NCI-H748 (cell line): ENCODE measurements around the gene NCKAP5L.

Experiments used
- DNase-seq: peaks from one replicate; lab custom pipeline; 2025; ENCODE audit not compliant: unreplicated experiment; lab: John Stamatoyannopoulos, UW

Gene NCKAP5L

DNA sequence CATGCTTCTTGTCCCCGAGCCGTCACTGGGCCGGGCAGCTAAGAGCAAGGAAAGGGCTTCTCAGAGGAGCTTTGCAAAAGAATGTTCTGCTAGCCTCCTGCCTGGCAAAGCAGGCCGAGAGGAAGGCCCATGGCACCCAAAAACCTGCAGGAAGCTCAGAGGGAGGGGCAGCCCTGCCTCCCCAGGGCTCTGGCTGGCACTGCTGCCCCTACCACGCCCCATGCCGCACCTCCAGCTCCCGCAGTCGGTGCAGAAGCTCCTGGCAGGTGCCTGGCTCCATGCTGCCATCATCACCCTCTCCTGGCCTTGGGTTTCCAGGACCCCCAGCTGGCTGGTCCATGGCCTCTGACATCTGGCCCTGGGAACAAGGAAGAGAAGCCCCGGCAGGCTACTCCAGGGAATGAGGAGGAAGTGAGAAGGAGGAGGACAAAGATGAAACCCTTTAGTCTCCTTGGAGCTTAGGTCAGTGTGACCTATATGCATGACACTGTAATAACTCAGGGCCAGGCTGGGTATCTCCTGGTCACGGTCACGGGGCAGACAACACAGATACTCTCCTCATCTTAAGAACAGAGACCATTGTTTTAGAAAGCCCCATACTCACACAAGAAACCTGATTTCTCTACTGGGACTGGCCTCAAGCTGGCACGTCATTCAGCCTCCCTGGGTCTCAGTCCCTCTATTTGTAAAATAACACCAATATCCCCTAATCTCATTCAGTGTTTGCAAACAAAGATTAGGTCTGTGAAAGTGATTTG is 24.3 kb downstream of the NCKAP5L start:
- DNase-seq: no peak

DNA sequence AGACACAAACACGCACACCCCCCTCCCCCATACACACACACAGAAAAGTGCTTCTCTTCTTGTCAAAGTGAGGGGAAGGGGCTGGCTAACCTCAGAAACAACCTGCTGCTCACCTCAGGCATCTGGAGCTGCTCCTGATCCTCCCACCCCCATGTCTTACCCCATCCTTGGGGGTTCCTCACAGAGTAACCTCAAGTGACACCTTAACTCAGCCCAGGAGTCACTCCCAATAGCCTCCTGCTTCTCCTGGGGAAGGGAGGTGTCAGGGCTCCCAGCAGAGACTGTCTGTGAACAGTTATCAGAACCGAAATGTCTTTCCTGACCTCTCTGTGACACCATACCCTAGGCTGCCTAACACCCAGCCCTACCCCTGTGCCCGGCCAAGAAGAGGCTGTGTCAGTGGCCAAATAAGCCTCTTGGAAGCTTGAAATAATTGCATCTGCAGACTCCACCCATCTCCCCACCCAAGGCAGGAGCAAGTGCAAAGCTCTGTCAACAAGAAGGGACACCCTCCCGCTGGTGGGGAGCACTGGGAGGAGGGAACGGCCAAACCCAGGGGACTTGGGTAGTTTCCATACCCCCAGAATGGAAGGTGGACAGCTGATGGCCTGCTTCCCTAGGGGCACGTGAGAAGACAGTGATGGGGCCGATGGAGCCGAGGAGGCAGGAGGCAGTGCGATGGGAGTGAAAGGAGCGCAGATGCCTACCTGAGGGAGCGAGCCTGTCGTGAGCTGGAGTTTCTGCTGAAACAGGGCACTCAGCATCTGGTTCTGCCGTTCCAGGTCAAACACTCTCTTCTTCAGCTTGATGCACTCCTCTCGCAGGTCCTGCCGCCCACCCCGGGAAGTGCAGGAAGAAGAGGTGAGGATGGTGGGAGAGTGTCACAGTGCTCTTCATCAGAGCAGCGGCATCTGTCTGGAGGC is 26.8 kb downstream of the NCKAP5L start:
- DNase-seq: no peak

DNA sequence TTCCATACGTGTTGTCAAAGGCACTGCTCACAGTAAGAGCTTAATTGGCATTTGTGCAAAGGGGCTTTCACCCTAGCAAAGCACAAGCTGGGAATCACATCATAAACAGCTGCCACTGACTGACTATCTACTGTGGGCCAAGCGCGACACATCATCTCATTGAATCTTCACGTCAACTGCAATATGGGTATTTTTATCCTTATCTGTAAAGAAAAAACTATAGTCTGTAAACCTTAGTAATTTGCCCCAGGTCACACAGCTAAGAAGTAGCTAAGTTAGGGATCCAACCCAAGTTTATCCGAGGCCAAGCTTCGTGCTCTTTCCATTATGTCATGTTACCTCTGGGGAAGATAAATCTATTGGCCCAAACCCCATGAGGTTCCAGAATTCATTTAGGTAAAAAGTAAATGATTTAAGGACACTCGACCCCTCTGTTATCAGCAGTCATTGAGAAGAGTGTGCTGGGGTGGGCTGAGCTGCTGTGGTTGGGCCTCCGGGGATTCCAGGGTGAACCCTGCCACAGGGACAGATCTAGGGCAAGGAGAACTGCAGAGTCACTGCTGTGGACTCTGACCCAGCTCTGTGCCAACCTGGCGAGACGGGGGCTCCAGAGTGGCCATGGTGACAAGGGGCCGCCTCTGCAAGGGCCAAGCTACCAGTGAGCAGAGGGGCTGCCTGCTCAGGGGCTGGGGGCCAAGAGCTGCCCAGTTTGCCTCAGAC is 27.6 kb downstream of the NCKAP5L start:
- DNase-seq: no peak

DNA sequence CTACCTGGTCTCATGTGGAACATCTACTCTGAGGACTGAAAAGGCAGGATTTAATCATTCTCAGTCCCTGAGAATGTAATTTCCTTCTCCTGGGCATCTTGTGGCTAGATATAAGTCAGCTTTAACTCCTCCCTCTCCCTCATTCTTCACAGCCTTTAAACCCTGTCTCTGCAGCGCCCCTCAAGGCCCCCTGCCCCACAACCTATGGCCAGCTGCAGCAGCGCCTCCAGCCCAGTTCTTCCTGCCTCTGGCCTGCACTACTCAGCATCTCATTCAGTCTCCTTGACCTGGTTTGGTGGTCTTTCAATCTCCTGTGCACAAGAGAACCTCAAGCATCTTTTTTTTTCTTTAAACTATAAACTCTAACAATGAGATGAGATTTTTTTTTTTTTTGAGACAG is 29.3 kb downstream of the NCKAP5L start:
- DNase-seq: no peak

DNA sequence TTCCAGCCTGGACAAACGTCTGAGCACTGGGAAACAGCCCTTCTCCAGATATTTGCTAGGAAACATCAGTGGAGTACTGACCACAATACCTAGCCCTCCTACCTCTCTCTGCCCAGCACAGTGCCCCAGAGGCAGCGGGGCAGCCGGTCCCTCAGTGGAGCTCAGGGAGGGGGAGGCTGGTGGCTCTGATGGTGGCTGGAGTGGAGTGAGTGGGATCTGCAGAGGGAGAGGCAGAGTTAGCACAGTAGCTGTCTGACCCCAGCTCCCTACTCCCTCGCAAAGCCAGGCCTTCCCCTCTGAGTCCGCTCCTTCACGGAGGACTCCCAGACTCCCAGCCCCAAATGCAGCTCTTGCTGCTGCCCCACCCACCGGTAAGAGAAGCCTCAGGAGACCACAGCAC is 30.0 kb downstream of the NCKAP5L start:
- DNase-seq: no peak

DNA sequence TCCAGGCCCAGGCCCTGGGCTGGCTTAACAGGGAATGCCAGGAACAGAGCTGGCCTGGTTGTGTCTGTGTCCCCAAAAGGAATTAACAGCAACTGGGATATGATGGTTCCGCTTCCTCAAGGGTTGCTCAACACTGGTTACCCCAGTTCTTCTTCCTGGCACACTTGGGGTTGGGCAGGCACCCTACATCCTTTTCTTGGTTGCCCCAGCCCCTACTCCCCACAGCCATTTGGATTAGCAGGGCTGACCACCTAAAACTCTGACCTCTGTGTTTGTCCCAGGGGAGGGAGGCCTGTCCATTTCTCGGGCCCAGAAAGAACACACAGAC is 30.8 kb downstream of the NCKAP5L start:
- no peak for DNase-seq

DNA sequence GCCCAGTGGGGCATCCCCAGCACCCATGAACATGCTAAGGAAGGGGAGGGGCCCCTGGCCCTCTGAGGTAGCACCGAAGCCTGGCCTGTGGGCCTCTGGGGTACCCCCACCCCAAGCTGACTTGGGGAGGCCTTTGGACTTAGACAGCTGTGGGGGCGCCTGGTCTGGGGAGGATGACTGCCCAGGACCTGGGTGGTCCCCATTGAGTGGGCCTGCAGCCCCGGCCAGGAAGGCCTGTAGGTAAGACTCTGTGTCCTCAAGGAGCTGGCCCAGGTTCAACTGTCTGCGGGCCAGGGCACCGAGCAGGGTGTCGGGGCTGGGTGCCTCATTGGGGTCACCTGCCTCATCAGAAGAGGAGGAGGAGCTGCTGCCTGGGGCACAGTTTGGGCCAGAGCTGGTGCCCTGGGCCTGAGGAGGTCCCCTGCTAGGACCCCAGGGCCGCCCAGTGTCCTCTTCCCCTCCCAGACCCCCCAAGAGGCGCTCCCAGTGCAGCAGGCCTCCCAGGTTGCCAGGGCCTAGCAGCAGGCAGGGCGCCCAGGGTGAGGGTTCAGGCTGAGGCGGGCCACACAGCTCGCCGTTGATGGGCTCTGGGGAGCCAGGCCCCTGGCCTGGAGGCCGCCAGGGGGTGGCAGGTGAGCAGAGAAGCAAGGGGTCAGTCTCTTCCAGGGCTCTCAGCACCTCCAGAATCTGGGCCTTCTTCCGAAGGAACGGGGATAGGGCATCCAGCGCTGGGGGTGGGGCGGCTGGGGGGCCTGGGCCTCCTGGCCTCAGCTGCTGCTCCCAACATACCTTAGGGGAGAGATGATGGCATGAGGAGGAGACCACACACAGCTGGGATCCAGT is 31.4 kb downstream of the NCKAP5L start:
- no peak for DNase-seq

DNA sequence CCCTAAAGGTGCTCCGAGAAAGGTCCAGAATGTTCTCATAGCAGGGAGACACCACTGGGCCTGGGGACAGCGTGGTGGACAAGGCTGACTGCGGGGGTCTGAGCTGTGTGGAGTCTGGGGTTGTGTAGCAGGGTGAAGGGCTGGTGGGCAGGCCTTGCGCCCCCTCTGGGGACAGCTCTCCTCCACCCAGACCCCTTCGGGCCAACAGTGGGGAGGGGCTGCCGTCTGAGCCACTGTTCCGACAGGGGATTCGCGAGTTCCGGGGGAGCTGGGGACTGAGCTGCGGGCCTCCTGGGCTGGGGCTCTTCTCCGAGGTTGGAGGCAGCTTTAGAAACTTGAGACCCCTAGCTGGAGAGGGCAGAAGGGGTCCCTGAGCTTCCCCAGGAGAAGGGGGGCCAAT is 32.1 kb downstream of the NCKAP5L start:
- DNase-seq: no peak

DNA sequence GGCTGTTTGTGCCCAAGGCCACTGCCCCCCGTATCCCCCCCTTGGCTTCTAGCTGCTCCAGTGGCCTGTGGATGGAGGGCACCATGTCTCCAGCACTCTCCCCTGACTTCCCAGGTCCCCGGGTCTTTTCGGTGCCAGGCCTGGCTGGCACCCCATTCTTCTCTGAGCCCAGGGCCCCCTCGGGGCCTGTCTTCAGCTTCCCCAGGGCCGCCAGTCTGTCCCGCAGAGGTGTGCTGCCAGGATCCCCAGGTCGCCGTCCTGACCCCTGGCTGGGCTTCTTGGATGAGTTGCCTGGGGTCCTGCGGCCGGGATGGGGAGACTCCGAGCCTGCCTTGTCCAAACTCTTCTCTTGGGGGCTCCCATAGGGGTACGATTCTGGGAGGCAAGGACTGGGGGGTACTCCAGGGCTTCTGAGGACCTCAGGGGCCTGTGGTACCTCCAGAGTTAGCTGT is 32.5 kb downstream of the NCKAP5L start:
- no peak for DNase-seq

DNA sequence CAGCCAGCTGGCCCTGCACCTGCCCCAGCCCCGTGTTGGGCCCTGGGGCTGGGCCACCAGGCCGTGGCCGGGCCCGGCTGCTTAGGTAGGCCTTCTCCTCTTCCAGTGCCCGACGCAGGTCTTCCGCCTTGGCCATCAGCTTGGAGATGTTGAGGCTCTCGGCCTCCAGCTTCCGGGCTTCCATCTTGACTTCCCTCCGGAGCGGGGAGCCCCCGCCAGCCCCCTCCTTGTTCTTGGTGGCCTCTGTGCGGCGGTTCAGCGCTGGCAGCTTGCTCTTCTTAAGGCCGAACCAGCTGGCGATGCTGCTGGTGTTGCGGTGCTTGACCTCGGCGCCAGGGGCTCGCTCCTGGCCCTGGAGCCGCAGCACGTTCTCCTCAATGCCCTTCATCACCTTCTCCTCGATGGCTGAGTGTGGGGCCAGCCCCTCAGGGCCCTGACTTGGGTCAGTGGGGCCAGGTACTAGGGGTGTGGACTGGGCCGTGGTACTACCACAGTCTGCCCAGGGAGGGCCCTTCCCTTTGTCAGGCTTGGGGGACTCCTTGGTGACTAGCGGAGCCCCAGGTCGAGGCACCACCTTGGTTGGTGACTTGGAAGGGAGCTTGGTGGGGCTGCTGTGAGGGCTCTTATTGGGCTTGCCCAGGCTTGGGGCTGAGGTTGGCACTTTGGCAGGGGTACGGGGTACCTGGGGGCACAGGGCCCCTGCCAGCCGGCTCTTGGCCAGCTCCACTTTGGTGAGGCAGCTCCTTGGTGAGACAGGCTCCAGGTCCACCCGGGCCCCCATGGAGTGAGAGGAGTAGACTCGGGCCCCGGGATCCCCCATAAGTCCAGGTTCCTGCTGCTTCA is 33.2 kb downstream of the NCKAP5L start:
- no peak for DNase-seq

DNA sequence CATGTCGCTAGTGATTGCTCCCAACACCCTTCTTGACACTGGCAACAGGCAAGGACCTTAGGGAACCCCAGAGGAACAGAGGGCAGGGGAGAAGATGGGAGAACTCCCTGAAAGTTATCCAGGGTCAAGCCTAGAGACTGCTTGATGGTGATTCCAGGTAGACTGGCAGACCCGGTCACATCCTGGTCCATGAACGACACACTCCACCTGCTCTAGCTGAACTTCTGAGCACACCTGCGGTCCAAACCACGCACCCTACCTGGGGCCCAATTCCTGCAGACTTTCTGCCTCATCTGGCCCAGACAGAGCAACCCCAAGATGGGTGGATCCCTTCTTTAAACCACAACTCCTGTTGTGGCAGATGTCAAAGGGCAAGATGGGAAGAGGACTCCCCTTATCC is 34.2 kb downstream of the NCKAP5L start:
- DNase-seq: no peak

DNA sequence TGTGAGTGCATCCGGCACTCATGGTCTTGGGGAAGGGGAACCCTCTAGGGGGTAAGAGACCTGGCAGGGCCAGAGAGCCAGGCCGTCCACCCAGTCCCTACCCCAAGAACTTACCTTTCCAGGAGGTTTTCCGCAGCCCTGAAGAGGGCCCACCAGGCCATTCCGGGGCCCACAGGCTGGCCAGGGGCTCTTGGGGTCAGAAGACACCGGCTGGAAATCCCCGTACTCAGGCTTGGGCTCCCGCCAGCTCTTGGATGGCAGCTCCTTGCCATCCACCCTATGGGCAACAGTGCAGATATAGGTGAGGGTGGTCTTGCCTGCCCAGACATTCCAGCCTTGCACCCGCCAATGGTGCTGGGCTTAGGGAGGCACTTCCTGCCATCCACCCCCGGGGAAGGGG is 34.6 kb downstream of the NCKAP5L start:
- no peak for DNase-seq

DNA sequence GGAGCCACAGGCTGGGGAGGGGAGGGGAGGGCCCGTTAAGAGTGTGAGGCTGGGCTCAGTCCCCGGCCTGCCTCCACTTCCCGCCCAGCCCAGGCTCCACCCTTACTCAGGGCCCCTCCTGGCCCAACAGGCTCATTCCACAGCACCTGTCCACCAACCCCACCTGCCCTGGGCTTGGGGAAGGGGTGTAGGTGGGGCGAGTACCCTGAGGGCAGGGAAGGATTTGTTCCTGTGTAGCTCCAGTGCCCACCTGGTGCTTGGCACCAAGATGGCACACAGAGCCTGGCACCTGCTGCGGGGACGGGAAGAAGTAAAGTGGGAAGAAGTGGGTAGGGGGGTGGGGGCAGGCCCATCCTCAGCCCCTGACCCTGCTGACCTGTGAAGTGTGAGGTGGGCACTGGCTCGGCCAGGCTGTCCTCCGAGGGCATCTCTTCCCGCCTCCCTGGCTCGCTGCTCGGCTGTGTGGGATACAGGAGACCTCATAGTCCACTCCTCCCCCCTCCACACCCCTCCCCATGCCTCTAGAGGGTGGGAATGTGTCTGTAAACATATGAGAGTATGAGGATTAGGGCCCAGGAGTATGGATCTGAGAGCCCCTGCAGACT is 35.1 kb downstream of the NCKAP5L start:
- DNase-seq: no peak

DNA sequence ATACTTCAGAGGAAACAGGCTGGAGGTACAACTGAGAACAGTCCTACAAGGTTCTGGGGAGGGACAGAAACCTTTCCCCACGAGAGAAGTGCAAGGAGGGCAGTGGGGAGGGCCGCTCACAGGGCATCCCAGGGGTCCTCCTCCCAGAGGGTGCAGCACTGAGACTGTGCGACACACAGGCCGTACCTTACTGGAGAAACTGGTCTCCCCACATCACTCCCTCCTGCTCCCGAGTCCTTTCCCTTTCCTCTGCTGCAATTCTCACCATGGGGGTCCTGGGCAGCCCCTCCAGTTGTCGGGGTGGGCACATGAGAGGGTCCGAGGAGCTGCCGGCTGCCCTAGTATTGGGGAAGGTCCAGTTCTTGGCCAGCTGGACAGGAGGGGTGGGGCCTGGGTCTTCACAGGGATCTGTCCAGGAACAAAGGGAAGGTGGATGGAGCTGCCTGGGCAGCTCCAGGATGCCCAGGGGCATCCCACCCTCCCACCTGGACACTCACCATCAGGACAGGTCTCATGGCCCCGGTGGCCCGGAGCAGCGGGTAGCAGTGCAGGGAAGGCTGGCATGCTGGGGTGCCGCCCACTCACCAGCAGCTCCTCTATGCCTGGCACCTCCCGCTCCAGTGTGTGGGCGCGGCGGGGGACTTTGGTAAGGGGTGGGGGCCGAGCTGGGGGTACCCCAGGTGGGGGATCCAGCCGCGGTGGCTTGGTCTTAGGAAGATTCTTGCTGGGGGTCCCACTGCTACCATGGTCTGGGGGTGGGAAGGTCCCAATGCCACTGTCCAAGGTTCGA is 35.8 kb downstream of the NCKAP5L start:
- no peak for DNase-seq

DNA sequence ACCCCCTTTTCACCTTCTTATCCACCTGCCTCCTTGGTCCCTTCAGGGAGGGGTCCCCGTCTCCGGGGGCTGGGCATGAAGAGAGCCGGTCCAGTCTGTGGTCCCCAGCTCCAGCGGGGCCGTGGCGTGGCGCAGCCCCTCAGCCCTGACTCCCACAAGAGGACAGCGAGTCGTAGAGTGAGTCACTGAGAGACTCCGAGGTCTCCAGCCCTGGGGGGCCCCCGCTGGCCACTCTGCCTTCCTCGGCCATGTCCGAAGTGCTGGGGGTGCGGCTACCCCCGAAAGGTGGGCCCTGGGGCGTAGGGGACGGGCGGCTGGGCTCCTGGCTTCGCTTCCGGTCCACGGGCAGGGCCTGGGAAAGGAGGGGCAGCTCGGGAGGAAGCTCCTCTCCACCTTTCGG is 36.5 kb downstream of the NCKAP5L start:
- DNase-seq: no peak

DNA sequence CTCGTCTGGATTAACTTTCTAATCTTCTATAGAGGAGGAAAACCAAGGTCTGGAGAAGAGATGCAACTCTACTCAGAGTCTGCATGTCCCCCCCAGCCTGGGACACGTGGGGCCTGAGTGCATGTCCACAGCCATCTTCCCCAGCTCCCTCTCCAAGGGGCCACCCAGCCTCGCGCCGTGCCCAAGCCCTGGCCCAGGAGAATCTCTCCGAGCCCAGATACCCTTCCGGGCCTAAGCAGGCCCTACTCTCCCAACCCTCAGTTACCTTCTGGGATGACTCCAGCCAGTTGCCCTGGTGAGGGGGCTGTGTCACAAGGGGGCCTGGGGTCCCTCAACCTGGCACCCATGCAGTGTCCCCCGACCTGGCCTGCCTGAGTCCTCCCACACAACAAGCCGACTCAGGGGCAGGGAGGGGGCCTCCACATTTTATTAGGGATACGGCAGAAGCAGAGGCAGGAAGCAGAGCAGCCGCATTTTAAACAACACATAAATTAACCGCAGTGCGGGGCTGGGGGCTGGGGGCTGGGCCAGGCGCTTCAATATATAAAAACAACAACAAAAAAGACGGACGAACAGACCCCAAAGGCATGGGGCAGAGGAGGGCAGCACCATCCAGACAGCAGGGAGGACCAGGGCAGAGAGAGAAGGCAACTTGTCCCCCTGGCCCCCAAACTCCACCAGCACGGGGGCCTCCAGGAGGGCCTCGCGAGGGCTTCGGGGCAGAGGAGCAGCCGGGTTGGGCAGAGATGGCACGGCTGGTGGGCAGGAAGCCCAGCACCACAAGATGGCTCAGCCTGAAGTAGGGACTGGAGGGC is 37.3 kb downstream of the NCKAP5L start:
- DNase-seq: no peak

DNA sequence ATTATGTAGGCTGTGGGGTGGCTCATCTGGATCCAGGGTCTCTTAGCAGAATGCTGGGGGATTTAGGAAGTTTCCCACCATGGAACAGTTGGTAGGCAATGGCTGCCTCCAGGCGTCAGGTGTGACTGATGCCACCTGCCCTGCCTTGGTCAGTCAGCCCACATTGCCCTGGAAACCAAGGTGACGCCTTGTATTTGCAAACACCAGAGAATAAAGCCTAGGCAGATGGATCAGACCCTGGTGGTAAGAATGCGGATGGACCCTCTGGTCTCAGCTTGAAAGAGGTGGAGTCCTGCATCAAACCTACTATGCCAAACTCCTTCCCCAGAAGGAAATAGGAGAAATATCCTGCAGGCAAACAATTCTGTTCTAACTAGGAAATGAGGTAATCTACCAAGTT is 38.2 kb downstream of the NCKAP5L start:
- DNase-seq: peak; percentile 83

DNA sequence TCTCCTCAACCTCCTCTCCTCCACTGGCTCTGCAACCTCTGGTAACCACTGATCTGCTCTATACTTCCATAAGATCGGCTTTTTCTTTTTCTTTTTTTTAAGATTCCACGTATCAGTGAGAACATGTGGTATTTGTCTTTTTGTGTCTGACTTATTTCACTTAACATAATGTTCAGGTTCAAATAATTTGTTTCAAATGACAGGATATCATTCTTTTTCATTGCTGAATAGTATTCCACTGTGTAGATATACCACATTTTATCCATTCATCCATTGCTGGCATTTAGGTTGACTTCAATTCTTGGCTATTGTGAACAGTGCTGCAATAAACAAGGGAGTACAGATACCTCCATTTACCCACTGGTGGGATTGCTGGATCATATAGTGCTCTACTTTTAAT is 40.5 kb downstream of the NCKAP5L start:
- no peak for DNase-seq
